ENCODE measurements around the gene SHISA6.

SHISA6 gene

DNA sequence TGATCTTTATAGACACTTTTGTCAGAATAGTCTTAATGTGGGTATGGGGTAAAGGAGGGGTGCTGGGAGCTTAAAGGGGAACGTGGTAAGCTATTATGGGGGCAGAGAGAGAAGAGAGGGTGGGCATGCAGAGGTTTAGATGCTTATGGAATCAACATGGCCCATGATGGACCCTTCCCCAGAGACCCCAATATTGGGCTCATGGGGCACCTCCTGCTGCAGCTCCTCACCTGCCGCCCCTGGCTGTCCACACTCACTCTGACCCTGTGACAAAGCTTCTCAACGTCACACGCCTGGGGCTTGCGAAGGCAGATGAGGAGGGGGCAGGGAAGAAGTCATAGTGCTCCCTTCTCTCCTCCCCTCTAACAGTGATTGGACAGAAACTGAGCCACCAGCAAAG, 95.3 kb downstream of the SHISA6 start:
- Histone ChIP-seq H3K4me3 (IDR thresholded peaks at IDR 0.05; ENCODE audit: insufficient read depth, low read depth, low read length) (no peak overlapping the region), H3K9ac (no peak overlapping the region), H3K4me1 (ENCODE audit: low read depth, poor library complexity, severe bottlenecking) (no peaks in the 10 kb centered on the region), H3K27me3 (ENCODE audit: insufficient read depth, low read depth) (no peaks in the 10 kb centered on the region), H3K4me2 (no peak overlapping the region), H2AFZ (ENCODE audit: low read depth) (no peak overlapping the region), H4K20me1 (ENCODE audit: insufficient read depth) (no peaks in the 10 kb centered on the region), H3K27ac (no peak overlapping the region), H3K79me2 (ENCODE audit: insufficient read depth, low read depth) (no peaks in the 10 kb centered on the region), H3K36me3 (ENCODE audit: insufficient read depth) (no peaks in the 10 kb centered on the region)
- no peak for TF ChIP-seq CTCF (conservative IDR thresholded peaks at IDR 0.05; ENCODE audit: low read depth, low read length)

- Histone ChIP-seq H3K4me3 (IDR thresholded peaks at IDR 0.05; ENCODE audit: insufficient read depth, low read depth, low read length) (no peak overlapping the region), H3K27me3 (ENCODE audit: insufficient read depth, low read depth) (no peaks in the 10 kb centered on the region), H3K36me3 (ENCODE audit: insufficient read depth) (no peaks in the 10 kb centered on the region), H3K27ac (no peak overlapping the region), H3K4me1 (ENCODE audit: low read depth, poor library complexity, severe bottlenecking) (no peaks in the 10 kb centered on the region), H3K9ac (no peak overlapping the region), H3K79me2 (ENCODE audit: insufficient read depth, low read depth) (no peaks in the 10 kb centered on the region), H2AFZ (ENCODE audit: low read depth) (no peak overlapping the region), H4K20me1 (ENCODE audit: insufficient read depth) (no peaks in the 10 kb centered on the region), H3K4me2 (no peak overlapping the region)
- TF ChIP-seq CTCF (conservative IDR thresholded peaks at IDR 0.05; ENCODE audit: low read depth, low read length) = no peak
These were observed 99.8 kb downstream of the SHISA6 start for GRCh38 chr17:11340803-11341202.

GRCh38 chr17:11342138-11342537, 101.1 kb downstream of the SHISA6 start:
- H3K36me3 ChIP-seq (ENCODE audit: insufficient read depth) = no peaks in the 10 kb centered on the region
- no peak overlapping the region for H3K27ac ChIP-seq
- H3K79me2 ChIP-seq (ENCODE audit: insufficient read depth, low read depth) = no peaks in the 10 kb centered on the region
- H3K4me2 ChIP-seq = no peak overlapping the region
- H3K4me1 ChIP-seq (ENCODE audit: low read depth, poor library complexity, severe bottlenecking) = no peaks in the 10 kb centered on the region
- no peak for TF ChIP-seq CTCF (conservative IDR thresholded peaks at IDR 0.05; ENCODE audit: low read depth, low read length)
- H4K20me1 ChIP-seq (ENCODE audit: insufficient read depth) = no peaks in the 10 kb centered on the region
- no peak overlapping the region for H3K9ac ChIP-seq
- H3K4me3 ChIP-seq (IDR thresholded peaks at IDR 0.05; ENCODE audit: insufficient read depth, low read depth, low read length) = no peak overlapping the region
- no peak overlapping the region for H2AFZ ChIP-seq (ENCODE audit: low read depth)
- H3K27me3 ChIP-seq (ENCODE audit: insufficient read depth, low read depth) = no peaks in the 10 kb centered on the region

DNA sequence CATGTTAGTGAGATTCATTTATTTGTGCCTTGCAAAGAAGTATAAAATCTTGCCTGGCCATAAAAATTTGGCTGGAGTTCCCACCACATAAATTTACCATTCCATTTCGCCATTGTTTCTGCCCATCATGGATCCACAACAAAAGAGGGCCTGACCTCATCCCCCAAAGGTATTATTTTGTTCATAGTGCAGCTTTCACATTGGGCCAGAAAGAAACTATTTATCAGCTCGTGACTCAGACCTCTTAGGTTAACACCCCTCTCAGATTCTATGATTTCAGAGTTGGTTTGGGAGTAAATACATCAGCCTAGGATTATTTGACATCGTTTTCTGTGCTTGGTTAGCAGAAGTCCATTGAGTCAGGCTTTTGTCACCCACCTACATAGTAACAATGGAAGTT, 108.1 kb downstream of the SHISA6 start:
- H3K9ac ChIP-seq = no peak overlapping the region
- no peak for TF ChIP-seq CTCF (conservative IDR thresholded peaks at IDR 0.05; ENCODE audit: low read depth, low read length)
- H2AFZ ChIP-seq (ENCODE audit: low read depth) = no peak overlapping the region
- H3K79me2 ChIP-seq (ENCODE audit: insufficient read depth, low read depth) = no peaks in the 10 kb centered on the region
- no peaks in the 10 kb centered on the region for H3K36me3 ChIP-seq (ENCODE audit: insufficient read depth)
- H3K4me3 ChIP-seq (IDR thresholded peaks at IDR 0.05; ENCODE audit: insufficient read depth, low read depth, low read length) = no peak overlapping the region
- no peak overlapping the region for H3K4me2 ChIP-seq
- no peaks in the 10 kb centered on the region for H3K4me1 ChIP-seq (ENCODE audit: low read depth, poor library complexity, severe bottlenecking)
- no peaks in the 10 kb centered on the region for H3K27me3 ChIP-seq (ENCODE audit: insufficient read depth, low read depth)
- no peak overlapping the region for H3K27ac ChIP-seq
- no peaks in the 10 kb centered on the region for H4K20me1 ChIP-seq (ENCODE audit: insufficient read depth)

DNA sequence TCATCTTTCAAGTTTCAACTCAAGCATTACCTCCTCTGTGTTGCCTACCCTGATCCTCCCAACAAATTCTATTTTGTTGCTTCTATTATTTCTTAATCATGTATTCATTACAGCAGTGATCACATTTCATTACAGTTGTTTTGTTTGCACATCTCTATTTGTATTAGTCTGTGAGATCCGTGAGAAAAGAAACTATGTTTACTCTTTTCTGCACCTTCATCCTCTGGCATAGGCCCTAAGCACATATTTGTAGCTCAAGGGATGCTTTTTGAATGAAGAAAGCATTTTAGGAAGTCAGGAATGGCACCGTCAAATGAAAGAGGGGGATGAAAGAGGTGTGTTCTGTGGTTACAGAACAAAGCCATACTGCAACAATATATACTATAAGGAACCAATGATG, 110.5 kb downstream of the SHISA6 start:
- Histone ChIP-seq H3K9ac (no peak overlapping the region), H3K27ac (no peak overlapping the region), H2AFZ (ENCODE audit: low read depth) (no peak overlapping the region), H3K4me2 (no peak overlapping the region), H3K79me2 (ENCODE audit: insufficient read depth, low read depth) (no peaks in the 10 kb centered on the region), H4K20me1 (ENCODE audit: insufficient read depth) (no peaks in the 10 kb centered on the region), H3K27me3 (ENCODE audit: insufficient read depth, low read depth) (no peaks in the 10 kb centered on the region), H3K4me1 (ENCODE audit: low read depth, poor library complexity, severe bottlenecking) (no peaks in the 10 kb centered on the region), H3K36me3 (ENCODE audit: insufficient read depth) (no peaks in the 10 kb centered on the region), H3K4me3 (IDR thresholded peaks at IDR 0.05; ENCODE audit: insufficient read depth, low read depth, low read length) (no peak overlapping the region)
- no peak for TF ChIP-seq CTCF (conservative IDR thresholded peaks at IDR 0.05; ENCODE audit: low read depth, low read length)
